Esophagus muscularis mucosa (tissue), 2 donors: Measurements from ENCODE around the gene NEFH.

Experiments
- POLR2A ChIP-seq: fragments of 450-650 bp; IDR thresholded peaks from one replicate; pipeline ENCODE4 v1.6.1; 2017; ENCODE audit warnings: antibody characterized with exemption, moderate library complexity, mild to moderate bottlenecking, low read depth
- POLR2AphosphoS5 ChIP-seq, 2 donors: sonication (generic); formaldehyde crosslinking; IDR thresholded peaks; one replicate each; pipeline ENCODE4 v1.6.1; 2017; ENCODE audit warnings: antibody characterized with exemption in 2 of 2

- TF ChIP-seq POLR2A, result no peak
- no peak for TF ChIP-seq POLR2AphosphoS5 (IDR thresholded peaks at IDR 0.05)
These were observed 169 bp downstream of the NEFH start for GRCh38 chr22:29480262-29480511.
